Activated naive CD8-positive, alpha-beta T cell treated with anti-CD3 and anti-CD28 coated beads for 36 hours (primary cell): ENCODE data around the gene MKRN1. TPM values are rescaled to one million over a fixed set of nuclear protein-coding genes. Genes with fewer than 3 reads are reported as not detected.
"Not testable (repeated sequence)": the region's sequence is repeated elsewhere in the genome, so short reads cannot be mapped to it uniquely, and the experiment has no call there.

Experiments used
- DNase-seq: peaks from one replicate; pipeline ENCODE4 v3.0.0; 2021
- H3K27ac Mint-ChIP-seq: one replicate; pipeline ENCODE4 v1.8.0; 2022; ENCODE audit warnings: mild to moderate bottlenecking, moderate library complexity, mixed read lengths
- H3K27me3 Mint-ChIP-seq: one replicate; pipeline ENCODE4 v1.8.0; 2022; ENCODE audit warnings: mild to moderate bottlenecking, mixed read lengths
- H3K36me3 Mint-ChIP-seq: one replicate; pipeline ENCODE4 v1.8.0; 2021; ENCODE audit warnings: mild to moderate bottlenecking, mixed read lengths
- H3K4me1 Mint-ChIP-seq: one replicate; pipeline ENCODE4 v1.8.0; 2021; ENCODE audit warnings: mixed read lengths
- H3K4me3 Mint-ChIP-seq: one replicate; pipeline ENCODE4 v1.8.0; 2022; ENCODE audit warnings: mild to moderate bottlenecking, moderate library complexity, mixed read lengths
- H3K9me3 Mint-ChIP-seq: one replicate; pipeline ENCODE4 v1.8.0; 2022; ENCODE audit warnings: mixed read lengths
- total RNA-seq, 2 experiments: library from RNA; stranded (reverse); gene quantifications; one replicate each; pipeline ENCODE4 v1.2.3, GENCODE V29; 2021

The MKRN1 gene
- total RNA-seq, 2 experiments from 2014 or later, result 47.7 to 48.1 TPM

GRCh38 chr7:140425718-140426117 lies 53.6 kb downstream of the MKRN1 start:
- Mint-ChIP-seq H3K9me3 (no peaks in the 10 kb centered on the region), H3K27me3 (no peaks in the 10 kb centered on the region), H3K27ac (no peak overlapping the region), H3K4me3 (no peak overlapping the region), H3K4me1 (no peaks in the 10 kb centered on the region), H3K36me3 (no peaks in the 10 kb centered on the region)
- DNase-seq, result no peak

GRCh38 chr7:140423501-140423900 lies 55.8 kb downstream of the MKRN1 start:
- H3K4me1 Mint-ChIP-seq, result no peaks in the 10 kb centered on the region
- no peak overlapping the region for H3K27ac Mint-ChIP-seq
- H3K9me3 Mint-ChIP-seq, result no peaks in the 10 kb centered on the region
- DNase-seq, result no peak
- H3K27me3 Mint-ChIP-seq, result no peaks in the 10 kb centered on the region
- H3K4me3 Mint-ChIP-seq, result no peak overlapping the region
- no peaks in the 10 kb centered on the region for H3K36me3 Mint-ChIP-seq

GRCh38 chr7:140421521-140421920 lies 57.8 kb downstream of the MKRN1 start:
- no peaks in the 10 kb centered on the region for H3K9me3 Mint-ChIP-seq
- H3K27ac Mint-ChIP-seq, result no peak overlapping the region
- H3K36me3 Mint-ChIP-seq, result peaks cover 3% of the 10 kb centered on the region
- peaks cover 5% of the 10 kb centered on the region for H3K4me1 Mint-ChIP-seq
- no peak overlapping the region for H3K4me3 Mint-ChIP-seq
- H3K27me3 Mint-ChIP-seq, result no peaks in the 10 kb centered on the region
- no peak for DNase-seq

GRCh38 chr7:140418653-140419052 lies 60.7 kb downstream of the MKRN1 start:
- H3K27me3 Mint-ChIP-seq, result no peaks in the 10 kb centered on the region
- peaks cover 5% of the 10 kb centered on the region for H3K4me1 Mint-ChIP-seq
- no peak overlapping the region for H3K27ac Mint-ChIP-seq
- DNase-seq, result no peak
- no peaks in the 10 kb centered on the region for H3K9me3 Mint-ChIP-seq
- H3K36me3 Mint-ChIP-seq, result peaks cover 6% of the 10 kb centered on the region
- H3K4me3 Mint-ChIP-seq, result no peak overlapping the region

- H3K27me3 Mint-ChIP-seq, H3K4me3 Mint-ChIP-seq, DNase-seq, H3K4me1 Mint-ChIP-seq, H3K27ac Mint-ChIP-seq, H3K36me3 Mint-ChIP-seq, H3K9me3 Mint-ChIP-seq: not testable (repeated sequence)
Measured at GRCh38 chr7:140418156-140418472, 61.2 kb downstream of the MKRN1 start.

GRCh38 chr7:140417456-140418155 lies 61.7 kb downstream of the MKRN1 start:
- DNase-seq, result no peak
- H3K27me3 Mint-ChIP-seq, result no peaks in the 10 kb centered on the region
- peaks cover 10% of the 10 kb centered on the region for H3K36me3 Mint-ChIP-seq
- peak overlapping the region; percentile 29 for H3K27ac Mint-ChIP-seq
- peaks cover 5% of the 10 kb centered on the region for H3K4me1 Mint-ChIP-seq
- no peak overlapping the region for H3K4me3 Mint-ChIP-seq
- no peaks in the 10 kb centered on the region for H3K9me3 Mint-ChIP-seq

- no peak overlapping the region for H3K4me3 Mint-ChIP-seq
- peaks cover 5% of the 10 kb centered on the region for H3K4me1 Mint-ChIP-seq
- peaks cover 14% of the 10 kb centered on the region for H3K36me3 Mint-ChIP-seq
- H3K9me3 Mint-ChIP-seq, result no peaks in the 10 kb centered on the region
- DNase-seq, result no peak
- H3K27me3 Mint-ChIP-seq, result no peaks in the 10 kb centered on the region
- H3K27ac Mint-ChIP-seq, result no peak overlapping the region
Measured at GRCh38 chr7:140416560-140416959, 62.7 kb downstream of the MKRN1 start.

GRCh38 chr7:140415816-140416215 lies 63.5 kb downstream of the MKRN1 start:
- H3K27ac Mint-ChIP-seq, H3K9me3 Mint-ChIP-seq, H3K4me1 Mint-ChIP-seq, H3K27me3 Mint-ChIP-seq, DNase-seq, H3K4me3 Mint-ChIP-seq: not testable (repeated sequence)
- H3K36me3 Mint-ChIP-seq, result peaks cover 14% of the 10 kb centered on the region

- Mint-ChIP-seq H3K9me3 (no peaks in the 10 kb centered on the region), H3K4me1 (peaks cover 5% of the 10 kb centered on the region), H3K4me3 (no peak overlapping the region), H3K27ac (no peak overlapping the region), H3K27me3 (no peaks in the 10 kb centered on the region), H3K36me3 (peaks cover 14% of the 10 kb centered on the region)
- no peak for DNase-seq
Measured at GRCh38 chr7:140415361-140415760, 63.9 kb downstream of the MKRN1 start.

- DNase-seq, result no peak
- Mint-ChIP-seq H3K4me1 (peaks cover 32% of the 10 kb centered on the region), H3K36me3 (peaks cover 11% of the 10 kb centered on the region), H3K4me3 (peak overlapping the region; percentile 93), H3K27ac (peak overlapping the region; percentile 93), H3K9me3 (no peaks in the 10 kb centered on the region), H3K27me3 (no peaks in the 10 kb centered on the region)
Measured at GRCh38 chr7:140404565-140405065, 74.7 kb downstream of the MKRN1 start.

- peak within 1 kb of the TSS; percentile 93 for H3K27ac Mint-ChIP-seq
- H3K4me1 Mint-ChIP-seq, result peaks cover 32% of the 10 kb centered on the region
- no peaks in the 10 kb centered on the region for H3K27me3 Mint-ChIP-seq
- H3K9me3 Mint-ChIP-seq, result no peaks in the 10 kb centered on the region
- peaks cover 11% of the 10 kb centered on the region for H3K36me3 Mint-ChIP-seq
- DNase-seq, result peak; percentile 54
- H3K4me3 Mint-ChIP-seq, result peak within 1 kb of the TSS; percentile 93
Measured at GRCh38 chr7:140403878-140404564, 75.3 kb downstream of the MKRN1 start, which contains the start of gene RAB19. TSS of gene RAB19 (plus strand) at chr7:140404058. CDS start at chr7:140407647, 3,589 bp downstream.

Other genes starting within 250 kb of the MKRN1 start
- gene SLC37A3, start 81.0 kb downstream of the MKRN1 start, total RNA-seq, result 10 to 100 TPM; 26.2 to 27.2 TPM
- 1 to 10 TPM; 6.8 to 7.6 TPM for gene RAB19, start 75.4 kb downstream of the MKRN1 start, total RNA-seq
- not detected for gene DENND2A, start 161.3 kb upstream of the MKRN1 start, total RNA-seq
- 10 to 100 TPM; 23.3 to 23.9 TPM for gene ADCK2, start 193.4 kb upstream of the MKRN1 start, total RNA-seq
- gene NDUFB2, start 217.2 kb upstream of the MKRN1 start, total RNA-seq, result 100 to 1,000 TPM; 175 to 196 TPM